ENCODE data around the gene PLEKHB2. TPM values are rescaled to one million over a fixed set of nuclear protein-coding genes. Genes with fewer than 3 reads are reported as not detected.
"Not testable (repeated sequence)": the region's sequence is repeated elsewhere in the genome, so short reads cannot be mapped to it uniquely, and the experiment has no call there.

PLEKHB2 gene
- 10 to 100 TPM; 54.2 to 55.9 TPM for total RNA-seq

GRCh38 chr2:131105156-131105949 lies at the start of gene PLEKHB2:
TSS of gene PLEKHB2 (plus strand) at chr2:131105336. CDS start at chr2:131120942, 15,606 bp downstream.
- Mint-ChIP-seq H3K9me3 (no peaks in the 10 kb centered on the region), H3K4me3 (peak within 1 kb of the TSS; percentile 99), H3K27me3 (no peaks in the 10 kb centered on the region), H3K4me1 (peaks cover 36% of the 10 kb centered on the region), H3K27ac (peak within 1 kb of the TSS; percentile 98), H3K36me3 (peaks cover 15% of the 10 kb centered on the region)
- DNase-seq (peak; percentile 99), ATAC-seq (ENCODE audit: low read depth) (peak; percentile 78)
- POLR2A ChIA-PET = interaction anchor here (1.0 to 6.4 kb wide), 4 partner anchors 8 to 64 kb away, joined by 3 to 86 read pairs (median 4); partner anchors contain the start of gene FAM168B

- DNase-seq (no peak), ATAC-seq (ENCODE audit: low read depth) (no peak)
- H3K36me3 Mint-ChIP-seq = peaks cover 13% of the 10 kb centered on the region
- H3K27me3 Mint-ChIP-seq = no peaks in the 10 kb centered on the region
- H3K9me3 Mint-ChIP-seq = no peaks in the 10 kb centered on the region
- no peak overlapping the region for H3K27ac Mint-ChIP-seq
- POLR2A ChIA-PET = no interaction called here
- peaks cover 13% of the 10 kb centered on the region for H3K4me1 Mint-ChIP-seq
- no peak overlapping the region for H3K4me3 Mint-ChIP-seq
Measured at GRCh38 chr2:131056204-131056931, 48.8 kb upstream of the PLEKHB2 start.

- no peak for ATAC-seq (ENCODE audit: low read depth)
- H3K9me3 Mint-ChIP-seq = no peaks in the 10 kb centered on the region
- no peak for DNase-seq
- H3K4me3 Mint-ChIP-seq = no peak overlapping the region
- H3K4me1 Mint-ChIP-seq = peaks cover 16% of the 10 kb centered on the region
- POLR2A ChIA-PET = no interaction called here
- no peak overlapping the region for H3K27ac Mint-ChIP-seq
- H3K36me3 Mint-ChIP-seq = peaks cover 9% of the 10 kb centered on the region
- no peaks in the 10 kb centered on the region for H3K27me3 Mint-ChIP-seq
Measured at GRCh38 chr2:131056932-131057287, 48.2 kb upstream of the PLEKHB2 start.

GRCh38 chr2:131058214-131058843 lies 46.8 kb upstream of the PLEKHB2 start:
- no peak for ATAC-seq (ENCODE audit: low read depth)
- peaks cover 12% of the 10 kb centered on the region for H3K36me3 Mint-ChIP-seq
- peaks cover 23% of the 10 kb centered on the region for H3K4me1 Mint-ChIP-seq
- no peak overlapping the region for H3K27ac Mint-ChIP-seq
- no peak for DNase-seq
- no peak overlapping the region for H3K4me3 Mint-ChIP-seq
- no peaks in the 10 kb centered on the region for H3K9me3 Mint-ChIP-seq
- POLR2A ChIA-PET = no interaction called here
- no peaks in the 10 kb centered on the region for H3K27me3 Mint-ChIP-seq

- Mint-ChIP-seq H3K36me3 (peaks cover 14% of the 10 kb centered on the region), H3K27ac (peak overlapping the region; percentile 45), H3K4me1 (peaks cover 23% of the 10 kb centered on the region)
Measured at GRCh38 chr2:131058920-131059319, 46.2 kb upstream of the PLEKHB2 start.

GRCh38 chr2:131063501-131064283 lies 41.4 kb upstream of the PLEKHB2 start:
- DNase-seq (no peak), ATAC-seq (ENCODE audit: low read depth) (no peak)
- Mint-ChIP-seq H3K27me3 (no peaks in the 10 kb centered on the region), H3K4me1 (peaks cover 19% of the 10 kb centered on the region), H3K27ac (no peak overlapping the region), H3K4me3 (no peak overlapping the region), H3K9me3 (no peaks in the 10 kb centered on the region), H3K36me3 (peaks cover 29% of the 10 kb centered on the region)
- POLR2A ChIA-PET = interaction anchor here (0.7 kb wide), 1 partner anchor 29 kb away, joined by 3 read pairs; no protein-coding TSS in a partner anchor

More at GRCh38 chr2:131058920-131059319, 46.2 kb upstream of the PLEKHB2 start:
- Mint-ChIP-seq H3K9me3 (no peaks in the 10 kb centered on the region), H3K4me3 (no peak overlapping the region), H3K27me3 (no peaks in the 10 kb centered on the region)
- no peak for DNase-seq
- POLR2A ChIA-PET = no interaction called here
- no peak for ATAC-seq (ENCODE audit: low read depth)

- Mint-ChIP-seq H3K27me3 (no peaks in the 10 kb centered on the region), H3K4me3 (no peak overlapping the region), H3K36me3 (peaks cover 34% of the 10 kb centered on the region), H3K4me1 (peaks cover 16% of the 10 kb centered on the region), H3K27ac (no peak overlapping the region), H3K9me3 (no peaks in the 10 kb centered on the region)
- no peak for DNase-seq
- POLR2A ChIA-PET = no interaction called here
- ATAC-seq (ENCODE audit: low read depth) = no peak
Measured at GRCh38 chr2:131064589-131065512, 40.3 kb upstream of the PLEKHB2 start.

- no peak overlapping the region for H3K27ac Mint-ChIP-seq
- H3K4me1 Mint-ChIP-seq = peaks cover 6% of the 10 kb centered on the region
- POLR2A ChIA-PET = no interaction called here
- no peaks in the 10 kb centered on the region for H3K27me3 Mint-ChIP-seq
- H3K36me3 Mint-ChIP-seq = peaks cover 38% of the 10 kb centered on the region
- no peaks in the 10 kb centered on the region for H3K9me3 Mint-ChIP-seq
- ATAC-seq (ENCODE audit: low read depth) = no peak
- no peak overlapping the region for H3K4me3 Mint-ChIP-seq
- DNase-seq = no peak
Measured at GRCh38 chr2:131067465-131068125, 37.5 kb upstream of the PLEKHB2 start.

GRCh38 chr2:131068172-131068571 lies 37.0 kb upstream of the PLEKHB2 start:
- H3K9me3 Mint-ChIP-seq; POLR2A ChIA-PET; DNase-seq; ATAC-seq (ENCODE audit: low read depth); H3K27me3 Mint-ChIP-seq; H3K27ac Mint-ChIP-seq; H3K4me1 Mint-ChIP-seq; H3K4me3 Mint-ChIP-seq: not testable (repeated sequence)
- H3K36me3 Mint-ChIP-seq = peaks cover 36% of the 10 kb centered on the region

- H3K4me3 Mint-ChIP-seq; ATAC-seq (ENCODE audit: low read depth); H3K27ac Mint-ChIP-seq; H3K27me3 Mint-ChIP-seq; POLR2A ChIA-PET; DNase-seq; H3K9me3 Mint-ChIP-seq: not testable (repeated sequence)
- Mint-ChIP-seq H3K36me3 (peaks cover 31% of the 10 kb centered on the region), H3K4me1 (peaks cover 21% of the 10 kb centered on the region)
Measured at GRCh38 chr2:131075578-131075977, 29.6 kb upstream of the PLEKHB2 start.

- no peaks in the 10 kb centered on the region for H3K9me3 Mint-ChIP-seq
- H3K27me3 Mint-ChIP-seq = no peaks in the 10 kb centered on the region
- H3K27ac Mint-ChIP-seq = no peak overlapping the region
- H3K36me3 Mint-ChIP-seq = peaks cover 28% of the 10 kb centered on the region
- no peak overlapping the region for H3K4me3 Mint-ChIP-seq
- H3K4me1 Mint-ChIP-seq = peaks cover 25% of the 10 kb centered on the region
- POLR2A ChIA-PET = no interaction called here
- no peak for DNase-seq
- ATAC-seq (ENCODE audit: low read depth) = no peak
Measured at GRCh38 chr2:131076707-131077106, 28.4 kb upstream of the PLEKHB2 start.
